ENCODE results near the gene TRAF7. TPM values are rescaled to one million over a fixed set of nuclear protein-coding genes. Genes with fewer than 3 reads are reported as not detected.

TRAF7 gene
- total and polyA plus RNA-seq, 2 of the 13 experiments (the other 11 are each of a cell fraction or from before 2014, with no cell fraction given), result 47.9 to 65.6 TPM

GRCh38 chr16:2223221-2223941 lies 67.8 kb downstream of the TRAF7 start, which contains the start of gene E4F1 (continued):
- TF ChIP-seq ZBTB40 (IDR thresholded peaks at IDR 0.05) (no peak), ZBTB40 (CRISPR knock-in tag; IDR thresholded peaks at IDR 0.05) (no peak), ZNF503 (CRISPR knock-in tag; IDR thresholded peaks at IDR 0.05) (peak; percentile 56; the same call in 1 of the 2 replicates), ZBED4 (CRISPR knock-in tag; IDR thresholded peaks at IDR 0.05; ENCODE audit: borderline replicate concordance) (no peak; the same call in 1 of the 2 replicates), ZBTB7A (CRISPR knock-in tag; IDR thresholded peaks at IDR 0.05) (no peak), HDAC6 (IDR thresholded peaks at IDR 0.05; ENCODE audit: low read depth, low read length) (no peak), NCOA1 (CRISPR knock-in tag; IDR thresholded peaks at IDR 0.05) (no peak), RFXANK (CRISPR knock-in tag; IDR thresholded peaks at IDR 0.05) (no peak), POLR2AphosphoS5 (IDR thresholded peaks at IDR 0.05; ENCODE audit: low read depth, low read length) (peak; percentile 68), PPARG (CRISPR knock-in tag; conservative IDR thresholded peaks at IDR 0.05) (no peak), YEATS4 (CRISPR knock-in tag; IDR thresholded peaks at IDR 0.05; ENCODE audit: borderline replicate concordance) (peak; percentile 83; the same call in 1 of the 2 replicates), ZNF652 (CRISPR knock-in tag; IDR thresholded peaks at IDR 0.05; ENCODE audit: borderline replicate concordance, low read depth) (no peak; the same call in 1 of the 2 replicates), GLMP (CRISPR knock-in tag; IDR thresholded peaks at IDR 0.05; ENCODE audit: borderline replicate concordance) (no peak)
